ENCODE data around the gene GPR161.

Gene GPR161

DNA sequence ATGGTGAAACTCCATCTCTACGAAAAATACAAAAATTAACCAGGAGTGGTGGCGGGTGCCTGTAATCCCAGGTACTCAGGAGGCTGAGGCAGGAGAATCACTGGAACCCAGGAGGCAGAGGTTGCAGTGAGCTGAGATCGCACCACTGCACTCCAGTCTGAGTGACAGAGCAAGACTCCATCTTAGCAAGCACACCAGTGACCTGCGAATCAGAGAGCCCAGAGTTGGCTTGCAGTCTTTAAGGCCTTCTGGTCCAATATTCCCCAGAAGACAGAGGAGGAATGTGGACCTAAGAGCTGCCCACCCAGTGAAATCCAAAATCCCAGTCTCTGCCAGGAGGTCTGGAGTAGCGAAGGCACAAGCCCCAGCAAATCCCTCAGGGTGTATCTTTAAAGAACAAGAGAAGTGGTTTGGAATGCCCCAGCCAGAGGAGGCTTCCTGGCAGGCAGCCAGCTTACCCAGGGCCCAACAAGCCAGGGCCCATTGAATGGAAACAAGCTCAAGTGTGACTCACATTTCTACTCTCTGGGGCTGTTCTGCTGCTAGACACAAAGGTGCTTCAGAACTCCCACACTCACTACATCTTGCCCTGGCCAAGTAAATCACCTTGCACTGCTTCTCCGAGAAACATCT, 23.9 kb downstream of the GPR161 start:
- DNase-seq (ENCODE audit: low read depth): peak; percentile 52
- H3K4me3 ChIP-seq (ENCODE audit: control insufficient read depth, low read depth, low read length): no peak overlapping the region
- TF ChIP-seq, protein P1, sequence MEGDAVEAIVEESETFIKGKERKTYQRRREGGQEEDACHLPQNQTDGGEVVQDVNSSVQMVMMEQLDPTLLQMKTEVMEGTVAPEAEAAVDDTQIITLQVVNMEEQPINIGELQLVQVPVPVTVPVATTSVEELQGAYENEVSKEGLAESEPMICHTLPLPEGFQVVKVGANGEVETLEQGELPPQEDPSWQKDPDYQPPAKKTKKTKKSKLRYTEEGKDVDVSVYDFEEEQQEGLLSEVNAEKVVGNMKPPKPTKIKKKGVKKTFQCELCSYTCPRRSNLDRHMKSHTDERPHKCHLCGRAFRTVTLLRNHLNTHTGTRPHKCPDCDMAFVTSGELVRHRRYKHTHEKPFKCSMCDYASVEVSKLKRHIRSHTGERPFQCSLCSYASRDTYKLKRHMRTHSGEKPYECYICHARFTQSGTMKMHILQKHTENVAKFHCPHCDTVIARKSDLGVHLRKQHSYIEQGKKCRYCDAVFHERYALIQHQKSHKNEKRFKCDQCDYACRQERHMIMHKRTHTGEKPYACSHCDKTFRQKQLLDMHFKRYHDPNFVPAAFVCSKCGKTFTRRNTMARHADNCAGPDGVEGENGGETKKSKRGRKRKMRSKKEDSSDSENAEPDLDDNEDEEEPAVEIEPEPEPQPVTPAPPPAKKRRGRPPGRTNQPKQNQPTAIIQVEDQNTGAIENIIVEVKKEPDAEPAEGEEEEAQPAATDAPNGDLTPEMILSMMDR (conservative IDR thresholded peaks at IDR 0.05; ENCODE audit: control insufficient read depth, insufficient read depth, low read depth, low read length): no peak

DNA sequence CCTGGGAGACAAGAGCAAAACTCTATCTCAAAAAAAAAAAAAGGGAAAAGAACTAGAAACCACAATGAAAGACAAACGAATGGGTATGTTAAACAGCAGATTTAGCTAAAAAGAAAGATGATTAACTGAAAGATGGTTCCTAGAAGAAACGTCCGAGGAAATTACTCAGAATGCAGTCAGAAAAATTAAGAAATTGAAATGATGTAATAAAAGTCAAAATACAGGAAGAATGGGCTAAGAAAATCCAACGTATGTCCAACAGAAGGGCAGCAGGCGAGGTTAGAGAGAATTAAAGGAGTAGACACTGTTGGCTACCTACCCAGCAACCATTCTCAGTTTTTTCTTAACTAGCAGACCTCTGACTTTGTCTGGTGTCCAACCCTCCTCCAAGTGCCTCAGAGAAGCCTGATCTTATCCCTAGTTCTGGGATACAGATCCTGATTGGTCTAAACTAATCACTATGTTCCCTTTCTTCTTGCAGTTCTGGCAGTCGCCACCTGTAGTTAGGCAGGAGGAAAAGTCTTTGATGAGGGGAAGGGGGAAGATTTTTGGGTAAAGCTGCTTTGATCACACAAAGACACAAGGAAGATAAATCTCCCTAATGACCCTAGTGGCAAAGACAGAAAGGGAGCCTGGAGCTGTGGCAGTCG, 25.7 kb downstream of the GPR161 start:
- TF ChIP-seq, protein P1 (conservative IDR thresholded peaks at IDR 0.05; ENCODE audit: control insufficient read depth, insufficient read depth, low read depth, low read length): no peak
- H3K4me3 ChIP-seq (ENCODE audit: control insufficient read depth, low read depth, low read length): no peak overlapping the region
- DNase-seq (ENCODE audit: low read depth): peak; percentile 52

DNA sequence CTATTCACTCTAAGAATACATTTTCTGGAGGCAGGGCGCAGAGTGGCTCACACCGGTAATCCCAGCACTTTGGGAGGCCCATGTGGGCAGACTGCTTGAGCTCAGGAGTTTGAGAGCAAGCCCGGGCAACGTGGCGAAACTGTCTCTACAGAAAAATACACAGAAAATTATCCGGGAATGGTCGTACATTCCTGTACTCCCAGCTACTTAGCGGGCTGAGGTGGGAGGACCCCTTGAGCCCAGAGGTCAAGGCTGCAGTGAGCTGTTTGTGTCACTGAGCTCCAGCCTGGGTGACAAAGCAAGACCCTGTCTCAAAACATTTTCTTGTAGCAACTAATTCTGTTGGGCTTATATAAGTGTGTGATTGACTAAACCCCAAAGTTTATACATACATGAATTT, 30.5 kb downstream of the GPR161 start:
- TF ChIP-seq, protein P1 (conservative IDR thresholded peaks at IDR 0.05; ENCODE audit: control insufficient read depth, insufficient read depth, low read depth, low read length): no peak
- H3K4me3 ChIP-seq (ENCODE audit: control insufficient read depth, low read depth, low read length): no peak overlapping the region
- no peak for DNase-seq (ENCODE audit: low read depth)

DNA sequence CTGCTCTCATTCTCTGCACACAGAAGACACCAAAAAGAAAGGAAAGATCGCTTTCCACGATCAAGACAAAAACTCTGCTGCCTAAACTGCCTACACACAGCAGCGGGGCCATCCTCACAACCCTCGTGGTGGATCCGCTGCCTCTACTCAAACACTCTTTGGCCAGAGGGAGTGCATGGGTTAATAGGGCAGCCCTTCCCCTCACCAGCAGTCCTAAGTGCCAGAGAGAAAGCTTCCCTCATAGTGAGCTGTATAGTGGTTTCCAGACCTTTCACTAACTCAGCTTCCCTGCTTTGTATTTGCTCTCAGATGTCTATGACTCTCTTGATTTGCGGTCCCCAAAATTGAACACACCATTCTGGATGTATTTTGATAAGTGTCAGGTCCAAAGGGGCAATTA, 30.9 kb downstream of the GPR161 start:
- H3K4me3 ChIP-seq (ENCODE audit: control insufficient read depth, low read depth, low read length): no peak overlapping the region
- TF ChIP-seq, protein P1 (conservative IDR thresholded peaks at IDR 0.05; ENCODE audit: control insufficient read depth, insufficient read depth, low read depth, low read length): no peak
- DNase-seq (ENCODE audit: low read depth): no peak

DNA sequence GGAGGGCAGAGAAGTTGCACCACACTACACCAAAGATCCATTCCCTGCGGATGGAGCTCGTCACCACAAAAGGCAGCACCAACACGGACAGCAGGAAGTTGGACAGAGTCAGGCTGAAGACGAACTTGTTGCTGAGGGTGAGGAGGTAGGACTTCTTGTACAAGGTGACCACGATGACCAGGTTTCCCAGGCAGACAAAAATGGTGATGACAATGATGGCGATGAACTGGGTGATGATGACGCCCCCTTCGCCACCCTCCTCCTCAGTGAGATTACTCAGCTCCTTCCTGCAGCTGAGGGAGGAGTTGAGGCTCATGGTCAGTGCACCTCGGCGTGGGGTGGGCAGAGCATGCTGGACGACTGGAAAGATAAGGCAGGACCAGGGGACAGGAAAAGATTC, 32.2 kb downstream of the GPR161 start:
- TF ChIP-seq, protein P1 (conservative IDR thresholded peaks at IDR 0.05; ENCODE audit: control insufficient read depth, insufficient read depth, low read depth, low read length): no peak
- DNase-seq (ENCODE audit: low read depth): no peak
- H3K4me3 ChIP-seq (ENCODE audit: control insufficient read depth, low read depth, low read length): no peak overlapping the region

DNA sequence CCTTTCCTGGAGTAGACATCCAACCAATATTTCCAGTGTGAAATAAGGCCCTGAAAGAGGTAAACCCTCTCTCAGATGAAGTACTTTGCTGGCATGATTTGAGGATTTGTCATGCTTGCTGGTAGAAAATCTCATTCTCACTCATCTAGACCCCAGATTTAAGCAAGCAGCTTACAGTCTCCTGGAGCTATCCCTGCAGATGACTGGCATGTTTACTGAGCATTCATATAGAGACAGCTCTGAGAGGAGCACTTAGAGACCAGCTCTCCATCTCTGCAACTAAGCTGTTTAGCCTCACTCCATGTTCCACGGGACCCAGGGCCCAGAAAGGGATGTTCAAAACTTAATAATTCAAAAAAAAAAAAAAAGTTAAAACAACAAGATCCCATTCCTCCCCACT, 34.2 kb downstream of the GPR161 start:
- TF ChIP-seq, protein P1 (conservative IDR thresholded peaks at IDR 0.05; ENCODE audit: control insufficient read depth, insufficient read depth, low read depth, low read length): no peak
- no peak overlapping the region for H3K4me3 ChIP-seq (ENCODE audit: control insufficient read depth, low read depth, low read length)
- no peak for DNase-seq (ENCODE audit: low read depth)

Measured in fibroblast of mammary gland (primary cell).